GM12878 (cell line): ENCODE results near the gene RIMBP2. TPM values are rescaled to one million over a fixed set of nuclear protein-coding genes. Genes with fewer than 3 reads are reported as not detected.

ENCODE experiments used
- EP300 ChIP-seq, 2 experiments: fragments of 150-350 bp in 1 of 2; IDR thresholded peaks; 2 replicates each; pipeline ENCODE4 v1.6.1; 2011 to 2012; ENCODE audit warnings: low read depth in 2 of 2, low read length in 2 of 2, borderline replicate concordance in 1 of 2, improper control_type of control experiment in 1 of 2, inconsistent platforms in 1 of 2; ENCODE audit not compliant: control insufficient read depth in 1 of 2
- SMC3 ChIP-seq: IDR thresholded peaks from 2 replicates; pipeline ENCODE4 v1.6.1; 2011; ENCODE audit warnings: low read length, improper control_type of control experiment, borderline replicate concordance
- TCF3 ChIP-seq: IDR thresholded peaks from 2 replicates; pipeline ENCODE4 v1.6.1; 2012; ENCODE audit warnings: low read depth, mild to moderate bottlenecking, low read length, borderline replicate concordance; ENCODE audit not compliant: insufficient read depth
- polyA plus RNA-seq, 11 experiments: library from polyadenylated mRNA; depleted of rRNA in 4 of 11; unstranded in 6 of 11; stranded (reverse) in 5 of 11; fragments of >200 nt; fragmentation: Nextera tagmentation in 4 of 11; fragmentation: Illumina TruSeq in 1 of 11; extraction: Ambion mirVana in 4 of 11; extraction: Trizol in 1 of 11; gene quantifications; 1 replicate in 1 of 11; 2 replicates in 10 of 11; pipeline versions ENCODE4 v1.2.1 to v1.2.3, GENCODE V29; 2011 to 2016; ENCODE audit warnings: inconsistent platforms in 2 of 11, missing spikeins in 2 of 11, low read depth in 1 of 11
- total RNA-seq, 4 experiments: library from RNA; depleted of rRNA in 3 of 4; stranded (reverse); fragments of >200 nt in 3 of 4; fragmentation: Illumina TruSeq in 1 of 4; extraction: Trizol in 1 of 4; gene quantifications; 2 replicates each; pipeline versions ENCODE4 v1.2.1 to v1.2.3, GENCODE V29; 2013 to 2021
- TF ChIP-seq, protein P1 (sequence below), 3 experiments: IDR thresholded peaks in 2 of 3; conservative IDR thresholded peaks in 1 of 3; 2 replicates each; pipeline ENCODE4 v1.5.1; 2011; ENCODE audit warnings: low read depth in 3 of 3, low read length in 3 of 3, mild to moderate bottlenecking in 3 of 3, control low read depth in 2 of 3, moderate library complexity in 2 of 3, inconsistent platforms in 1 of 3, mixed read lengths in 1 of 3; ENCODE audit not compliant: control insufficient read depth in 2 of 3, insufficient read depth in 1 of 3; ENCODE audit errors: extremely low read depth in 1 of 3
- TF ChIP-seq, protein P2 (sequence below): fragments of 450-650 bp; IDR thresholded peaks from 2 replicates; pipeline ENCODE4 v1.6.1; 2018; ENCODE audit warnings: borderline replicate concordance, mild to moderate bottlenecking; ENCODE audit not compliant: partially characterized antibody

The RIMBP2 gene
- total and polyA plus RNA-seq, 10 of the 15 experiments (the other 5 are each of a cell fraction or from before 2014, with no cell fraction given), result 0.04 to 2.9 (median 0.07) TPM; not detected in 1

DNA sequence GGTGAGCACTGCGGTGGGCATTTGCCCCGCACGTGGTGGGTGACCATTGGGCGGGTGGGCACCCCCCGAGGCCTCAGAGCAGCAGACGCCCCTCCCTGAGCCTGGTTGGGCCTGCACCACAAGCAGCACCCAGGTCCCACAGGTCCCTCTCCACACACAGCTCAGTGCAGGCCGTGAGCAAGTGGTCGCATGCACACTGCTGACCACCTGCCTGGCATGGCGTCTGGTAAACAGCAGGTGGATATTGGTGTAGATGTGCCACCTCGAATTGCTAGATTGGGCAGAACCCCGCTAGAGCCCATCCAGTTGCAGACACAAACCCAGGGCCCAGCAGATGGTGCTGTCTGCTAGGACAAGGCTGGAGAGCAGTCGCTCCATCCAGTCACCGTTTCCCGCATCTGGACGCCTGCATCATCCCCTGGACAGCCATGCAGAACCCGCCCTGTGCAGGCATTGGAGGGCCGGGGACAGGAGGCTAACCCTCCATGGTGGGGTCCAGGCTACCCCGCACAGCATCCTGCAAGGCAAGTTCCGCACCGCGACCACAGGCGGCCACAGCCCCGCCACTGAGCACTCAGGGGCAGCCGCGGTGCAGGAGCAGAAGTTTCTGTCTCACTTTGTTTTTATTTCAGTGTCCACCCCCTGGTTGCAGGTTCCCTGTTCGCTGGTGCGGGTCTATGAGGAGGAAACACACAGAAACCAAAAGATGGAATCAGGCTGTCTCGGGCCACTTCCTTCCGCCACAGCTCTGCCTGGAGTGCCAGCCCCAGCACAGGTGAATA is 45.6 kb upstream of the RIMBP2 start (continued):
- TF ChIP-seq, protein P1, sequence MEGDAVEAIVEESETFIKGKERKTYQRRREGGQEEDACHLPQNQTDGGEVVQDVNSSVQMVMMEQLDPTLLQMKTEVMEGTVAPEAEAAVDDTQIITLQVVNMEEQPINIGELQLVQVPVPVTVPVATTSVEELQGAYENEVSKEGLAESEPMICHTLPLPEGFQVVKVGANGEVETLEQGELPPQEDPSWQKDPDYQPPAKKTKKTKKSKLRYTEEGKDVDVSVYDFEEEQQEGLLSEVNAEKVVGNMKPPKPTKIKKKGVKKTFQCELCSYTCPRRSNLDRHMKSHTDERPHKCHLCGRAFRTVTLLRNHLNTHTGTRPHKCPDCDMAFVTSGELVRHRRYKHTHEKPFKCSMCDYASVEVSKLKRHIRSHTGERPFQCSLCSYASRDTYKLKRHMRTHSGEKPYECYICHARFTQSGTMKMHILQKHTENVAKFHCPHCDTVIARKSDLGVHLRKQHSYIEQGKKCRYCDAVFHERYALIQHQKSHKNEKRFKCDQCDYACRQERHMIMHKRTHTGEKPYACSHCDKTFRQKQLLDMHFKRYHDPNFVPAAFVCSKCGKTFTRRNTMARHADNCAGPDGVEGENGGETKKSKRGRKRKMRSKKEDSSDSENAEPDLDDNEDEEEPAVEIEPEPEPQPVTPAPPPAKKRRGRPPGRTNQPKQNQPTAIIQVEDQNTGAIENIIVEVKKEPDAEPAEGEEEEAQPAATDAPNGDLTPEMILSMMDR (IDR thresholded peaks at IDR 0.05 in 2 of 3, conservative IDR thresholded peaks at IDR 0.05 in 1 of 3; ENCODE audit: control insufficient read depth in 2 of 3, extremely low read depth in 1 of 3, insufficient read depth in 1 of 3, low read depth in 3 of 3, low read length in 3 of 3), result peak; percentile 51 to 77 (median 61); a peak in 5 of 6 replicates
- TF ChIP-seq, protein P2, sequence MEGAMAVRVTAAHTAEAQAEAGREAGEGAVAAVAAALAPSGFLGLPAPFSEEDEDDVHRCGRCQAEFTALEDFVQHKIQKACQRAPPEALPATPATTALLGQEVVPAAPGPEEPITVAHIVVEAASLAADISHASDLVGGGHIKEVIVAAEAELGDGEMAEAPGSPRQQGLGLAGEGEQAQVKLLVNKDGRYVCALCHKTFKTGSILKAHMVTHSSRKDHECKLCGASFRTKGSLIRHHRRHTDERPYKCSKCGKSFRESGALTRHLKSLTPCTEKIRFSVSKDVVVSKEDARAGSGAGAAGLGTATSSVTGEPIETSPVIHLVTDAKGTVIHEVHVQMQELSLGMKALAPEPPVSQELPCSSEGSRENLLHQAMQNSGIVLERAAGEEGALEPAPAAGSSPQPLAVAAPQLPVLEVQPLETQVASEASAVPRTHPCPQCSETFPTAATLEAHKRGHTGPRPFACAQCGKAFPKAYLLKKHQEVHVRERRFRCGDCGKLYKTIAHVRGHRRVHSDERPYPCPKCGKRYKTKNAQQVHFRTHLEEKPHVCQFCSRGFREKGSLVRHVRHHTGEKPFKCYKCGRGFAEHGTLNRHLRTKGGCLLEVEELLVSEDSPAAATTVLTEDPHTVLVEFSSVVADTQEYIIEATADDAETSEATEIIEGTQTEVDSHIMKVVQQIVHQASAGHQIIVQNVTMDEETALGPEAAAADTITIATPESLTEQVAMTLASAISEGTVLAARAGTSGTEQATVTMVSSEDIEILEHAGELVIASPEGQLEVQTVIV, result no peak
- TF ChIP-seq EP300 (IDR thresholded peaks at IDR 0.05; ENCODE audit: borderline replicate concordance in 1 of 2, control insufficient read depth in 1 of 2, low read depth in 2 of 2, low read length in 2 of 2), result no peak
- peak; percentile 60 for TF ChIP-seq SMC3
- no peak for TF ChIP-seq TCF3
